H1 (cell line): Measurements from ENCODE around the gene WDFY1. TPM values are rescaled to one million over a fixed set of nuclear protein-coding genes. Genes with fewer than 3 reads are reported as not detected.

ENCODE experiments used
- CTCF ChIA-PET: fragments of 300-600 bp; sonication (Branson Sonifier 250); formaldehyde crosslinking; loops from one replicate; lab custom pipeline; 2021; ENCODE audit not compliant: partially characterized antibody; lab: Charles Lee
- POLR2A ChIA-PET: fragments of 300-600 bp; sonication (Branson Sonifier 250); formaldehyde crosslinking; loops from one replicate; lab custom pipeline; 2021; ENCODE audit warnings: inconsistent platforms; ENCODE audit not compliant: partially characterized antibody; lab: Charles Lee
- DNase-seq, 2 experiments: peaks; one replicate each; pipeline versions ENCODE4 v3.0.0 to v3.0.0-alpha.2; 2010 to 2022; ENCODE audit warnings: low spot score in 2 of 2, low read depth in 1 of 2, mixed read lengths in 1 of 2
- FAIRE-seq: peaks from 2 replicates; lab custom pipeline; 2011; peaks lifted over from hg19 to GRCh38; lab: Jason Lieb, UNC
- H2AFZ ChIP-seq: 2 replicates; pipeline ENCODE4 v1.8.1; 2012; ENCODE audit warnings: low read length, inconsistent platforms
- H2AK5ac ChIP-seq: 2 replicates; pipeline ENCODE4 v1.6.1; 2013; ENCODE audit warnings: low read depth, low read length
- H2BK120ac ChIP-seq: replicated peaks from 2 replicates; pipeline ENCODE3; 2013; ENCODE audit warnings: low read depth, low read length, inconsistent platforms
- H2BK12ac ChIP-seq: 2 replicates; pipeline ENCODE4 v1.6.1; 2013; ENCODE audit warnings: low read depth, low read length
- H2BK15ac ChIP-seq: 2 replicates; pipeline ENCODE4 v1.6.1; 2013; ENCODE audit warnings: low read length
- H2BK20ac ChIP-seq: 2 replicates; pipeline ENCODE4 v1.6.1; 2013; ENCODE audit warnings: low read length
- H2BK5ac ChIP-seq: 2 replicates; pipeline ENCODE4 v1.6.1; 2013; ENCODE audit warnings: low read depth, low read length
- H3K14ac ChIP-seq: 2 replicates; pipeline ENCODE4 v1.6.1; 2013; ENCODE audit warnings: inconsistent platforms; ENCODE audit not compliant: insufficient read length
- H3K18ac ChIP-seq: 2 replicates; pipeline ENCODE4 v1.6.1; 2013; ENCODE audit warnings: low read length; ENCODE audit errors: extremely low read depth
- H3K23ac ChIP-seq: 2 replicates; pipeline ENCODE4 v1.6.1; 2013; ENCODE audit warnings: inconsistent platforms; ENCODE audit not compliant: insufficient read length
- H3K23me2 ChIP-seq: 2 replicates; pipeline ENCODE4 v1.6.1; 2013; ENCODE audit warnings: low read depth, low read length
- H3K27ac ChIP-seq: 2 replicates; pipeline ENCODE4 v1.6.1; 2011; ENCODE audit warnings: low read depth, low read length, inconsistent platforms
- H3K27me3 ChIP-seq, 4 experiments: replicated peaks in 1 of 4; 1 replicate in 1 of 4; 2 replicates in 3 of 4; pipeline versions ENCODE4 v1.6.1 to v1.8.1; 2011 to 2013; ENCODE audit warnings: low read length in 3 of 4, mild to moderate bottlenecking in 3 of 4, inconsistent platforms in 2 of 4, mixed read lengths in 2 of 4, moderate library complexity in 1 of 4; ENCODE audit not compliant: control insufficient read depth in 3 of 4, insufficient read depth in 3 of 4; ENCODE audit errors: extremely low read depth in 1 of 4
- H3K36me3 ChIP-seq, 4 experiments: 2 replicates each; pipeline versions ENCODE4 v1.6.1 to v1.8.1; 2011 to 2013; ENCODE audit warnings: mild to moderate bottlenecking in 4 of 4, low read length in 3 of 4, moderate library complexity in 2 of 4, control low read depth in 1 of 4, inconsistent platforms in 1 of 4; ENCODE audit not compliant: insufficient read depth in 4 of 4, control insufficient read depth in 2 of 4
- H3K4ac ChIP-seq: replicated peaks from 2 replicates; pipeline ENCODE3; 2013; ENCODE audit warnings: low read length, low read depth, mixed read lengths, inconsistent platforms; ENCODE audit not compliant: insufficient read length
- H3K4me1 ChIP-seq, 4 experiments: replicated peaks in 1 of 4; 1 replicate in 1 of 4; 2 replicates in 3 of 4; pipeline versions ENCODE4 v1.6.1 to v1.8.1; 2011 to 2013; ENCODE audit warnings: low read length in 3 of 4, inconsistent platforms in 2 of 4, mixed read lengths in 1 of 4; ENCODE audit not compliant: insufficient read depth in 4 of 4, control insufficient read depth in 3 of 4
- H3K4me2 ChIP-seq, 2 experiments: 2 replicates each; pipeline versions ENCODE4 v1.6.1 to v1.8.1; 2011 to 2013; ENCODE audit warnings: low read depth in 2 of 2, low read length in 2 of 2, control low read depth in 1 of 2, inconsistent platforms in 1 of 2, mild to moderate bottlenecking in 1 of 2; ENCODE audit not compliant: insufficient read depth in 1 of 2
- H3K4me3 ChIP-seq, 4 experiments: fragments of 200-600, 300-600 bp in 1 of 4; sonication (generic), shearing (Covaris generic), sonication (Bioruptor Twin) in 1 of 4; 2 replicates each; pipeline versions ENCODE4 v1.5.1 to v1.8.1; 2011 to 2016; ENCODE audit warnings: low read length in 4 of 4, low read depth in 3 of 4, control low read depth in 2 of 4, inconsistent platforms in 2 of 4, mild to moderate bottlenecking in 2 of 4, mixed read lengths in 1 of 4, moderate library complexity in 1 of 4; ENCODE audit not compliant: insufficient read depth in 2 of 4; ENCODE audit errors: extremely low read depth in 1 of 4
- H3K56ac ChIP-seq: replicated peaks from 2 replicates; pipeline ENCODE3; 2013; ENCODE audit warnings: low read depth, mild to moderate bottlenecking, mixed read lengths, low read length, inconsistent platforms; ENCODE audit not compliant: insufficient read length
- H3K79me1 ChIP-seq: 2 replicates; pipeline ENCODE4 v1.6.1; 2013; ENCODE audit warnings: low read depth, low read length, control low read depth
- H3K79me2 ChIP-seq, 2 experiments: 2 replicates each; pipeline versions ENCODE4 v1.6.1 to v1.8.1; 2012 to 2013; ENCODE audit warnings: low read length in 2 of 2, mild to moderate bottlenecking in 2 of 2, inconsistent platforms in 1 of 2; ENCODE audit not compliant: insufficient read depth in 2 of 2, control insufficient read depth in 1 of 2
- H3K9ac ChIP-seq, 4 experiments: replicated peaks in 1 of 4; 1 replicate in 1 of 4; 2 replicates in 3 of 4; pipeline versions ENCODE4 v1.6.1 to v1.8.1; 2011 to 2013; ENCODE audit warnings: low read depth in 3 of 4, low read length in 3 of 4, control low read depth in 2 of 4, mild to moderate bottlenecking in 2 of 4, moderate library complexity in 2 of 4, inconsistent platforms in 1 of 4; ENCODE audit errors: extremely low read depth in 1 of 4
- H3K9me3 ChIP-seq, 2 experiments: 2 replicates each; pipeline versions ENCODE4 v1.6.1 to v1.8.1; 2012 to 2013; ENCODE audit warnings: mild to moderate bottlenecking in 2 of 2, moderate library complexity in 2 of 2, control low read depth in 1 of 2, inconsistent platforms in 1 of 2, low read depth in 1 of 2, low read length in 1 of 2, mixed read lengths in 1 of 2; ENCODE audit not compliant: insufficient read depth in 2 of 2
- H4K20me1 ChIP-seq, 2 experiments: replicated peaks in 1 of 2; 2 replicates each; pipeline versions ENCODE3 to v1.8.1; 2011 to 2013; ENCODE audit warnings: inconsistent platforms in 2 of 2, low read length in 2 of 2, mild to moderate bottlenecking in 1 of 2; ENCODE audit not compliant: insufficient read depth in 2 of 2, control insufficient read depth in 1 of 2
- H4K5ac ChIP-seq: 2 replicates; pipeline ENCODE4 v1.6.1; 2013; ENCODE audit warnings: low read length, low read depth, mixed read lengths, inconsistent platforms; ENCODE audit not compliant: insufficient read length
- H4K8ac ChIP-seq: 2 replicates; pipeline ENCODE4 v1.8.0; 2013; ENCODE audit warnings: mild to moderate bottlenecking, moderate library complexity, low read length, inconsistent platforms; ENCODE audit not compliant: insufficient read depth; ENCODE audit errors: extremely low read depth
- H4K91ac ChIP-seq: replicated peaks from 2 replicates; pipeline ENCODE3; 2013; ENCODE audit warnings: low read length, mixed read lengths, inconsistent platforms; ENCODE audit not compliant: insufficient read length
- FOSL1 ChIP-seq: IDR thresholded peaks from 2 replicates; pipeline ENCODE4 v1.6.1; 2011; ENCODE audit warnings: mild to moderate bottlenecking, low read depth, low read length, moderate library complexity; ENCODE audit not compliant: insufficient read depth
- JUND ChIP-seq: IDR thresholded peaks from 2 replicates; pipeline ENCODE4 v1.6.1; 2011; ENCODE audit warnings: mild to moderate bottlenecking, improper control_type of control experiment, low read length
- RNF2 ChIP-seq: fragments of 200-900, 300-1000 bp; sonication (generic); IDR thresholded peaks from 2 replicates; pipeline ENCODE4 v1.7.1; 2016; ENCODE audit warnings: borderline replicate concordance, low read depth, mild to moderate bottlenecking, antibody characterized with exemption, low read length; ENCODE audit not compliant: poor library complexity, severe bottlenecking; ENCODE audit errors: missing control alignments
- RXRA ChIP-seq: IDR thresholded peaks from 2 replicates; pipeline ENCODE4 v1.6.1; 2011; ENCODE audit warnings: low read depth, mild to moderate bottlenecking, low read length, moderate library complexity; ENCODE audit not compliant: insufficient read depth
- SIX5 ChIP-seq: IDR thresholded peaks from 2 replicates; pipeline ENCODE4 v1.6.1; 2011; ENCODE audit warnings: mild to moderate bottlenecking, low read depth, low read length
- SP1 ChIP-seq: IDR thresholded peaks from 2 replicates; pipeline ENCODE4 v1.6.1; 2011; ENCODE audit warnings: low read depth, low read length
- WGBS, 2 experiments: shearing (Covaris generic) in 1 of 2; methylation state at CpG; one replicate each; pipeline versions ENCODE4 v1.1.6 to v1.1.7; 2013 to 2015; ENCODE audit warnings: low lambda C conversion rate in 2 of 2, mixed read lengths in 2 of 2, inconsistent platforms in 1 of 2, low coverage in 1 of 2, missing lambda C conversion rate in 1 of 2; ENCODE audit not compliant: insufficient replicate concordance in 2 of 2, insufficient coverage in 1 of 2, insufficient read length in 1 of 2; ENCODE audit errors: extremely low coverage in 1 of 2, missing lambda C conversion rate in 1 of 2; 5-methylcytosine and 5-hydroxymethylcytosine counted together
- polyA plus RNA-seq, 7 experiments: library from polyadenylated mRNA; depleted of rRNA in 3 of 7; stranded (reverse) in 5 of 7; unstranded in 2 of 7; fragments of >200 nt in 5 of 7; fragments of 200-250 nt in 2 of 7; gene quantifications; 1 replicate in 5 of 7; 2 replicates in 1 of 7; 4 replicates in 1 of 7; pipeline versions ENCODE4 v1.2.1 to v1.2.3, GENCODE V29; 2011 to 2013; ENCODE audit warnings: missing spikeins in 2 of 7, mixed read lengths in 2 of 7
- total RNA-seq: library from RNA; stranded (reverse); fragmentation: NEBNext Ultra II Directional; extraction: Animal tissue kit (Norgen Biotek cat#: 25700); gene quantifications from 2 replicates; pipeline ENCODE4 v1.2.1, GENCODE V29; 2021

The WDFY1 gene
- total and polyA plus RNA-seq, 2 of the 8 experiments (the other 6 are each of a cell fraction or from before 2014, with no cell fraction given), result 68.4 to 94.7 TPM

GRCh38 chr2:223925106-223925505, 20.0 kb downstream of the WDFY1 start:
- Histone ChIP-seq H3K18ac (no peak overlapping the region), H3K79me2 (peaks cover 10 to 94% of the 10 kb centered on the region in 2 experiments), H3K4me3 (no peak overlapping the region), H3K23me2 (no peaks in the 10 kb centered on the region), H2BK15ac (no peak overlapping the region), H2BK20ac (no peak overlapping the region), H2BK12ac (no peak overlapping the region), H3K79me1 (peaks cover 10% of the 10 kb centered on the region), H2BK5ac (no peak overlapping the region), H3K9ac (no peak overlapping the region), H4K91ac (no peak overlapping the region), H3K4me1 (peaks cover 0 to 5% (median under 1%) of the 10 kb centered on the region in 4 experiments; a peak in 1 of 7 replicates), H2AK5ac (no peak overlapping the region), H4K20me1 (peaks cover 4 to 7% of the 10 kb centered on the region in 2 experiments), H3K23ac (no peak overlapping the region)
- no peak for FAIRE-seq
- POLR2A ChIA-PET, result no interaction called here
- TF ChIP-seq JUND (no peak), RNF2 (no peak), FOSL1 (no peak), SP1 (no peak), RXRA (no peak), SIX5 (no peak)
- TF ChIP-seq, all 59 proteins: peak for 0
- no peak overlapping the region for H4K8ac ChIP-seq
- H3K56ac ChIP-seq, result no peak overlapping the region
- DNase-seq, result no peak
- no peak overlapping the region for H3K14ac ChIP-seq
- H3K9me3 ChIP-seq, result peaks cover 6% of the 10 kb centered on the region in 2 experiments; a peak in 1 of 4 replicates
- CTCF ChIA-PET, result no interaction called here
- 94% methylated on average over 3 of the region's 3 CpGs; no CpG with 5 or more reads in 1 of the 2 experiments for WGBS, 2 experiments
- H4K5ac ChIP-seq, result no peak overlapping the region
- H3K4me2 ChIP-seq, result no peak overlapping the region
- no peak overlapping the region for H3K27ac ChIP-seq
- no peak overlapping the region for H2AFZ ChIP-seq
- no peaks in the 10 kb centered on the region for H3K27me3 ChIP-seq
- H3K36me3 ChIP-seq, result peaks cover 0 to 6% (median 0%) of the 10 kb centered on the region in 4 experiments; a peak in 1 of 8 replicates
- no peak overlapping the region for H2BK120ac ChIP-seq
- no peak overlapping the region for H3K4ac ChIP-seq
